ENCODE results near the gene ABCC5. TPM values are rescaled to one million over a fixed set of nuclear protein-coding genes. Genes with fewer than 3 reads are reported as not detected.
A peak's percentile ranks its signal among the peaks of the same experiment; 100 is the strongest.
"Not testable (repeated sequence)": the region's sequence is repeated elsewhere in the genome, so short reads cannot be mapped to it uniquely, and the experiment has no call there.

ABCC5 gene
- total RNA-seq, 1 donor from 2014 or later, result 10.1 TPM

- no peak for DNase-seq (ENCODE audit: low read depth in 2 of 2)
Measured at GRCh38 chr3:184016169-184016570, 1.5 kb downstream of the ABCC5 start.

- no peak for DNase-seq (ENCODE audit: low read depth in 2 of 2)
Measured at GRCh38 chr3:184015381-184016019, 2.2 kb downstream of the ABCC5 start.

- no peak for DNase-seq (ENCODE audit: low read depth in 2 of 2)
Measured at GRCh38 chr3:184011937-184012889, 5.5 kb downstream of the ABCC5 start.

GRCh38 chr3:184011230-184011876, 6.3 kb downstream of the ABCC5 start:
- DNase-seq (ENCODE audit: low read depth in 2 of 2), result no peak

- no peak for DNase-seq (ENCODE audit: low read depth in 2 of 2)
Measured at GRCh38 chr3:184008161-184008560, 9.5 kb downstream of the ABCC5 start.

- DNase-seq (ENCODE audit: low read depth in 2 of 2), result not testable (repeated sequence)
Measured at GRCh38 chr3:184007143-184007813, 10.4 kb downstream of the ABCC5 start.

- DNase-seq (ENCODE audit: low read depth in 2 of 2), result peak; percentile 28 to 83
Measured at GRCh38 chr3:184005941-184006507, 11.7 kb downstream of the ABCC5 start.

- DNase-seq (ENCODE audit: low read depth in 2 of 2), result no peak
Measured at GRCh38 chr3:184004476-184004875, 13.2 kb downstream of the ABCC5 start.

GRCh38 chr3:184003187-184003967, 14.3 kb downstream of the ABCC5 start:
- DNase-seq (ENCODE audit: low read depth in 2 of 2), result peak in 1 of 2 donors; percentile 53

- no peak for DNase-seq (ENCODE audit: low read depth in 2 of 2)
Measured at GRCh38 chr3:184002469-184002868, 15.2 kb downstream of the ABCC5 start.

- DNase-seq (ENCODE audit: low read depth in 2 of 2), result no peak
Measured at GRCh38 chr3:184001761-184002160, 15.9 kb downstream of the ABCC5 start.

- no peak for DNase-seq (ENCODE audit: low read depth in 2 of 2)
Measured at GRCh38 chr3:183991403-183991802, 26.3 kb downstream of the ABCC5 start.

- DNase-seq (ENCODE audit: low read depth in 2 of 2), result no peak
Measured at GRCh38 chr3:183988216-183988790, 29.4 kb downstream of the ABCC5 start.

GRCh38 chr3:183987000-183987600, 30.6 kb downstream of the ABCC5 start:
- DNase-seq (ENCODE audit: low read depth in 2 of 2), result no peak

- DNase-seq (ENCODE audit: low read depth in 2 of 2), result no peak
Measured at GRCh38 chr3:183984749-183985729, 32.6 kb downstream of the ABCC5 start.

GRCh38 chr3:183984127-183984740, 33.5 kb downstream of the ABCC5 start:
- DNase-seq (ENCODE audit: low read depth in 2 of 2), result no peak

- no peak for DNase-seq (ENCODE audit: low read depth in 2 of 2)
Measured at GRCh38 chr3:183981990-183982644, 35.6 kb downstream of the ABCC5 start.
